ENCODE measurements around the gene INTS11. TPM values are rescaled to one million over a fixed set of nuclear protein-coding genes. Genes with fewer than 3 reads are reported as not detected.

Gene INTS11
- polyA plus RNA-seq, 1 donor (not counting 4 experiments of a cell fraction or from before 2014, with no cell fraction given), result 70.4 TPM

DNA sequence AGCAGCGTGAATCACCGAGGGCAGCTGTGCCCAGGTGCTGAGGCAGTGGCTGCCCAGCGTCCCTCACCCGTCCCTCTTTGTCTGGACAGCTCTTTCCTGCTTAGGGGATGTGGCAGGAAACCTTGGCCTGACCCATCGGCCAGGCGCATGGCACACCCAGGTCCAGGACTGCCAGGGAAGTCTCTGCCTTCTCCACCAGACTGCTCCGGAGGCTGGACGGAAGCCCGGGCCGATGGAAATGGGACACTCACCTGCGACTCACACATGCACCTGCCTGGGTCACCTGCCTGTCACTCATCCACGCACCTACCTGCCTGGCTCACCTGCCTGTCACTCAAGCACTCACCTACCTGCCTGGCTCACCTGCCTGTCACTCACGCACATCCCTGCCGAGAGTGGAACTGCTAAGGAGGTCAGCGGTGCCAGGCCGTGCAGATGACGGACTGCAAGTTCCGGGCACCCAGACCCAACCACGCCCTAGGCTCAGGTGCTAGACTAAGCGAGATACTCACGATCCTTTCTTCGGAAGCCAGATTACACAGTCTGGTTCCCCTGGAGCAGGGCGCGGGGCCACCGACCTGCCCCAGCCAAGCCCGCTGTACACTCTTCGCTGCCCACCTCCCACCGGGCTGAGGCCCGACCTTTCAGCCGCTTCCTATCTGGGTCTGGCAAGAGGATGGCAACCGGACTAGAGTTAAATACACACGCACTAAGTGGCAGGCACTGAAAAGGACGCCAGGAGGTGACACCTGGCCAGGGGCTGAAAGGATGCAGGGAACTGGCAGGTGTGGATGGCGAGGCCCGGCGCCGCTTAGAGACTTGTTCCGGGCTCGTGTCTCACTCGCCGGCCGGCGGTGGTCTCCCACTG is 51.9 kb downstream of the INTS11 start:
- Histone ChIP-seq H4K20me1 (ENCODE audit: control insufficient read depth, extremely low read depth, insufficient read depth, low read length) (peaks cover 19% of the 10 kb centered on the region), H3K27ac (ENCODE audit: control insufficient read depth, insufficient read depth, low read length) (peak overlapping the region; percentile 76), H2AFZ (ENCODE audit: control insufficient read depth, low read length) (no peak overlapping the region), H3K9me1 (ENCODE audit: control insufficient read depth, extremely low read depth, insufficient read depth, low read length) (peaks cover 7% of the 10 kb centered on the region), H3K4me2 (ENCODE audit: control insufficient read depth, extremely low read depth, insufficient read depth, low read depth, low read length) (peak overlapping the region; percentile 100), H3K36me3 (ENCODE audit: control insufficient read depth in 2 of 2, extremely low read depth in 1 of 2, insufficient read depth in 2 of 2, low read length in 2 of 2) (peaks cover 11 to 12% of the 10 kb centered on the region in 2 experiments), H3K4me1 (ENCODE audit: control insufficient read depth, extremely low read depth, insufficient read depth, low read length) (peaks cover 31% of the 10 kb centered on the region), H3K9me3 (ENCODE audit: control insufficient read depth, low read depth, low read length) (no peaks in the 10 kb centered on the region), H3K79me2 (ENCODE audit: control insufficient read depth, insufficient read depth, low read length) (peaks cover 55% of the 10 kb centered on the region), H3K4me3 (ENCODE audit: control insufficient read depth in 2 of 3, extremely low read depth in 1 of 3, insufficient read depth in 2 of 3, low read depth in 1 of 3, low read length in 3 of 3) (peak overlapping the region; percentile 64 to 98 (median 92)), H3K9ac (ENCODE audit: control insufficient read depth, extremely low read depth, insufficient read depth, low read length) (peak overlapping the region; percentile 91), H3K27me3 (ENCODE audit: control insufficient read depth, extremely low read depth, insufficient read depth, low read length) (no peaks in the 10 kb centered on the region)
- FAIRE-seq, result no peak
- dilution Hi-C loops (cut with MboI; ENCODE audit: extremely low pct_ligation_motif_present, low sequenced_read_pairs), result no loop called here
- TF ChIP-seq, protein P1, sequence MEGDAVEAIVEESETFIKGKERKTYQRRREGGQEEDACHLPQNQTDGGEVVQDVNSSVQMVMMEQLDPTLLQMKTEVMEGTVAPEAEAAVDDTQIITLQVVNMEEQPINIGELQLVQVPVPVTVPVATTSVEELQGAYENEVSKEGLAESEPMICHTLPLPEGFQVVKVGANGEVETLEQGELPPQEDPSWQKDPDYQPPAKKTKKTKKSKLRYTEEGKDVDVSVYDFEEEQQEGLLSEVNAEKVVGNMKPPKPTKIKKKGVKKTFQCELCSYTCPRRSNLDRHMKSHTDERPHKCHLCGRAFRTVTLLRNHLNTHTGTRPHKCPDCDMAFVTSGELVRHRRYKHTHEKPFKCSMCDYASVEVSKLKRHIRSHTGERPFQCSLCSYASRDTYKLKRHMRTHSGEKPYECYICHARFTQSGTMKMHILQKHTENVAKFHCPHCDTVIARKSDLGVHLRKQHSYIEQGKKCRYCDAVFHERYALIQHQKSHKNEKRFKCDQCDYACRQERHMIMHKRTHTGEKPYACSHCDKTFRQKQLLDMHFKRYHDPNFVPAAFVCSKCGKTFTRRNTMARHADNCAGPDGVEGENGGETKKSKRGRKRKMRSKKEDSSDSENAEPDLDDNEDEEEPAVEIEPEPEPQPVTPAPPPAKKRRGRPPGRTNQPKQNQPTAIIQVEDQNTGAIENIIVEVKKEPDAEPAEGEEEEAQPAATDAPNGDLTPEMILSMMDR (optimal IDR thresholded peaks at IDR 0.05 in 1 of 3, IDR thresholded peaks at IDR 0.05 in 1 of 3, conservative IDR thresholded peaks at IDR 0.05 in 1 of 3; ENCODE audit: extremely low read depth in 1 of 3, insufficient read depth in 2 of 3, low read length in 3 of 3), result no peak
- no peak for TF ChIP-seq EZH2 (IDR thresholded peaks at IDR 0.05; ENCODE audit: low read length)
- no peak for DNase-seq (ENCODE audit: low read depth, low spot score)

DNA sequence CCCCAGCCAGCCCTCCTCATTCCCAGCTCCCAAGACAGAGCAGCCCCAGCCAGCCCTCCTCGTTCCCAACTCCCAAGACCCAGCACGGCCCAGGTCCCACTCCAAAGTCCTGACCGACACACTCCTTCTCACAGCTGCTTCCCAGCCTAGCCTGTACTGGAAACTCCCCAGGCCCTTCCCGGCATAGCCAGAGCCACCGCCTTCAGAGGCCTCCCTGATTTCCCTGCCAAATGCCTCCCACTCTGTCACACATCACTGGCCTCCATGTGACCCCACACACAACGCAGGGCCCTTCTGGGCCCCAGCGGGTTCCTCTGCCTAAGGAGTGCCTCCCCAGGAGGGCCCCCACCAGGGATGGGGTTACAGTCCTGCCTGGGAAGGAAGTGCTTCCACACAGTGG is 53.6 kb downstream of the INTS11 start:
- Histone ChIP-seq H3K36me3 (ENCODE audit: control insufficient read depth in 2 of 2, extremely low read depth in 1 of 2, insufficient read depth in 2 of 2, low read length in 2 of 2) (peaks cover 15 to 16% of the 10 kb centered on the region in 2 experiments), H3K9ac (ENCODE audit: control insufficient read depth, extremely low read depth, insufficient read depth, low read length) (peak overlapping the region; percentile 37), H3K4me3 (ENCODE audit: control insufficient read depth in 2 of 3, extremely low read depth in 1 of 3, insufficient read depth in 2 of 3, low read depth in 1 of 3, low read length in 3 of 3) (no peak overlapping the region), H3K27ac (ENCODE audit: control insufficient read depth, insufficient read depth, low read length) (peak overlapping the region; percentile 47), H3K4me1 (ENCODE audit: control insufficient read depth, extremely low read depth, insufficient read depth, low read length) (peaks cover 31% of the 10 kb centered on the region), H3K27me3 (ENCODE audit: control insufficient read depth, extremely low read depth, insufficient read depth, low read length) (no peaks in the 10 kb centered on the region), H3K4me2 (ENCODE audit: control insufficient read depth, extremely low read depth, insufficient read depth, low read depth, low read length) (peak overlapping the region; percentile 54), H4K20me1 (ENCODE audit: control insufficient read depth, extremely low read depth, insufficient read depth, low read length) (peaks cover 21% of the 10 kb centered on the region), H3K9me1 (ENCODE audit: control insufficient read depth, extremely low read depth, insufficient read depth, low read length) (peaks cover 7% of the 10 kb centered on the region), H3K9me3 (ENCODE audit: control insufficient read depth, low read depth, low read length) (no peaks in the 10 kb centered on the region), H2AFZ (ENCODE audit: control insufficient read depth, low read length) (no peak overlapping the region), H3K79me2 (ENCODE audit: control insufficient read depth, insufficient read depth, low read length) (peaks cover 65% of the 10 kb centered on the region)
- TF ChIP-seq EZH2 (IDR thresholded peaks at IDR 0.05; ENCODE audit: low read length), result no peak
- TF ChIP-seq, protein P1 (optimal IDR thresholded peaks at IDR 0.05 in 1 of 3, IDR thresholded peaks at IDR 0.05 in 1 of 3, conservative IDR thresholded peaks at IDR 0.05 in 1 of 3; ENCODE audit: extremely low read depth in 1 of 3, insufficient read depth in 2 of 3, low read length in 3 of 3), result no peak
- FAIRE-seq, result no peak
- DNase-seq (ENCODE audit: low read depth, low spot score), result no peak
- dilution Hi-C loops (cut with MboI; ENCODE audit: extremely low pct_ligation_motif_present, low sequenced_read_pairs), result no loop called here
